Esophagus squamous epithelium (tissue), 4 donors: Measurements from ENCODE around the gene APOBEC3C.

ENCODE experiments used
- POLR2A ChIP-seq, 4 donors: fragments of 450-650 bp; IDR thresholded peaks; one replicate each; pipeline ENCODE4 v1.6.1; 2017; ENCODE audit warnings: antibody characterized with exemption in 4 of 4, mild to moderate bottlenecking in 4 of 4, moderate library complexity in 3 of 4
- TF ChIP-seq, protein P1 (sequence below), 6 experiments: fragments of 450-650 bp in 4 of 6; fragments of 200-600 bp in 2 of 6; sonication (generic) in 2 of 6; IDR thresholded peaks; one replicate each; pipeline ENCODE4 v1.5.1; 2016 to 2019; ENCODE audit warnings: antibody characterized with exemption in 6 of 6, mild to moderate bottlenecking in 4 of 6, moderate library complexity in 4 of 6

GRCh38 chr22:38981992-38982927, 31.8 kb upstream of the APOBEC3C start, which contains the start of gene APOBEC3B:
- TF ChIP-seq, protein P1, sequence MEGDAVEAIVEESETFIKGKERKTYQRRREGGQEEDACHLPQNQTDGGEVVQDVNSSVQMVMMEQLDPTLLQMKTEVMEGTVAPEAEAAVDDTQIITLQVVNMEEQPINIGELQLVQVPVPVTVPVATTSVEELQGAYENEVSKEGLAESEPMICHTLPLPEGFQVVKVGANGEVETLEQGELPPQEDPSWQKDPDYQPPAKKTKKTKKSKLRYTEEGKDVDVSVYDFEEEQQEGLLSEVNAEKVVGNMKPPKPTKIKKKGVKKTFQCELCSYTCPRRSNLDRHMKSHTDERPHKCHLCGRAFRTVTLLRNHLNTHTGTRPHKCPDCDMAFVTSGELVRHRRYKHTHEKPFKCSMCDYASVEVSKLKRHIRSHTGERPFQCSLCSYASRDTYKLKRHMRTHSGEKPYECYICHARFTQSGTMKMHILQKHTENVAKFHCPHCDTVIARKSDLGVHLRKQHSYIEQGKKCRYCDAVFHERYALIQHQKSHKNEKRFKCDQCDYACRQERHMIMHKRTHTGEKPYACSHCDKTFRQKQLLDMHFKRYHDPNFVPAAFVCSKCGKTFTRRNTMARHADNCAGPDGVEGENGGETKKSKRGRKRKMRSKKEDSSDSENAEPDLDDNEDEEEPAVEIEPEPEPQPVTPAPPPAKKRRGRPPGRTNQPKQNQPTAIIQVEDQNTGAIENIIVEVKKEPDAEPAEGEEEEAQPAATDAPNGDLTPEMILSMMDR (IDR thresholded peaks at IDR 0.05), result no peak
- peak in 1 of 4 donors; percentile 49 for TF ChIP-seq POLR2A (IDR thresholded peaks at IDR 0.05)
